Activated T-cell treated with anti-CD3 and anti-CD28 coated beads, Interleukin-2, amount 50 U/mL, for 24 hours (primary cell): Measurements from ENCODE around the gene HDHD5.

Experiments
- DNase-seq: peaks from one replicate; pipeline ENCODE4 v3.0.0-alpha.2; 2020
- H3K27ac Mint-ChIP-seq: 2 replicates; pipeline ENCODE4 v1.8.0; 2020; ENCODE audit warnings: mild to moderate bottlenecking, mixed read lengths
- H3K27me3 Mint-ChIP-seq: 2 replicates; pipeline ENCODE4 v1.8.0; 2020; ENCODE audit warnings: mixed read lengths
- H3K36me3 Mint-ChIP-seq: 2 replicates; pipeline ENCODE4 v1.8.0; 2020; ENCODE audit warnings: low read depth, mixed read lengths
- H3K4me1 Mint-ChIP-seq: 2 replicates; pipeline ENCODE4 v1.8.0; 2020; ENCODE audit warnings: low read depth, mixed read lengths
- H3K4me3 Mint-ChIP-seq: 2 replicates; pipeline ENCODE4 v1.8.0; 2020; ENCODE audit warnings: mild to moderate bottlenecking, moderate library complexity, mixed read lengths
- H3K9me3 Mint-ChIP-seq: 2 replicates; pipeline ENCODE4 v1.8.0; 2020; ENCODE audit warnings: mixed read lengths

HDHD5 gene

GRCh38 chr22:17158568-17159503 lies at the start of gene HDHD5:
TSS of gene HDHD5 (minus strand) at chr22:17159277. CDS start at chr22:17159251, 26 bp downstream.
- H3K36me3 Mint-ChIP-seq: peaks cover 38% of the 10 kb centered on the region
- peaks cover 39% of the 10 kb centered on the region for H3K4me1 Mint-ChIP-seq
- peak within 1 kb of the TSS; percentile 84 for H3K4me3 Mint-ChIP-seq
- DNase-seq: peak; percentile 92
- H3K27me3 Mint-ChIP-seq: no peaks in the 10 kb centered on the region
- no peaks in the 10 kb centered on the region for H3K9me3 Mint-ChIP-seq
- H3K27ac Mint-ChIP-seq: peak within 1 kb of the TSS; percentile 93

- no peak overlapping the region for H3K27ac Mint-ChIP-seq
- no peak for DNase-seq
- H3K9me3 Mint-ChIP-seq: no peaks in the 10 kb centered on the region
- no peaks in the 10 kb centered on the region for H3K27me3 Mint-ChIP-seq
- no peak overlapping the region for H3K4me3 Mint-ChIP-seq
- H3K36me3 Mint-ChIP-seq: peaks cover 34% of the 10 kb centered on the region
- peaks cover 8% of the 10 kb centered on the region for H3K4me1 Mint-ChIP-seq
These were observed 46.4 kb upstream of the HDHD5 start for GRCh38 chr22:17205432-17205831.

DNA sequence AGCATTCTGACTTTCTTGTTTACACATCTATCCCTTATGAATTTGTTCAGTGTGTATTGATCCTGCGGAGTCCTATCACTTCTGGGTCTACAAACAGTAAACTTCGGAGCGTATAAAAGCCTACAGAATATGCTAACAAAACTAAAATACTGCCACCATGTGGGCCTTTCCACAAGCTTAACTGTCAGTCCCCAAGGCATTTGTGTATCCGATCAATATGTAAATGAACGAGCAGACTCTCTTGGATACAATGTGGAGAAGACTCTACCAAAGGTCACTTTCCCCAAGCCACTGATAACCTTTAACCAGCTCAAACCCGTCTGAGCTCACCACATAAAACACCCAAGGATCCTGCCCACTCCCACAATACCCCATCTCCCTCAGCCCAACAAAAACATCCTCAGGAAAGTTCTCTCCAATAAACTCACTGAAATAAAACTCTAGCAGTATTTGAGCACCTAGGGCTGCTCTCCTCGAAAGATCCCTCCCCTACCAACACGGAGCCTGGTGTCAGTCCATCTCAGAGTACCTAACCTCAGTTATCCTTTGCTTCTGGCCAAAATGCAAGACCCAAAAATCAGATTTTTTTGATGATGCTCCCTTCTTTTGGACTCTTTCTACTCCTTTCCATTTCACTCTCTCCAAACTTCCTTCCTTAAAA lies 42.3 kb upstream of the HDHD5 start:
- peaks cover 6% of the 10 kb centered on the region for H3K4me1 Mint-ChIP-seq
- no peak overlapping the region for H3K4me3 Mint-ChIP-seq
- no peaks in the 10 kb centered on the region for H3K9me3 Mint-ChIP-seq
- DNase-seq: no peak
- H3K27ac Mint-ChIP-seq: peak overlapping the region; percentile 1
- no peaks in the 10 kb centered on the region for H3K27me3 Mint-ChIP-seq
- peaks cover 52% of the 10 kb centered on the region for H3K36me3 Mint-ChIP-seq

GRCh38 chr22:17199003-17199731 lies 40.1 kb upstream of the HDHD5 start:
- Mint-ChIP-seq H3K4me3 (no peak overlapping the region), H3K36me3 (peaks cover 48% of the 10 kb centered on the region), H3K27me3 (no peaks in the 10 kb centered on the region), H3K27ac (no peak overlapping the region), H3K4me1 (peaks cover 6% of the 10 kb centered on the region), H3K9me3 (no peaks in the 10 kb centered on the region)
- DNase-seq: no peak

GRCh38 chr22:17198170-17199002 lies 39.3 kb upstream of the HDHD5 start:
- Mint-ChIP-seq H3K27me3 (no peaks in the 10 kb centered on the region), H3K9me3 (no peaks in the 10 kb centered on the region), H3K27ac (no peak overlapping the region), H3K4me3 (no peak overlapping the region), H3K36me3 (peaks cover 43% of the 10 kb centered on the region), H3K4me1 (peaks cover 6% of the 10 kb centered on the region)
- no peak for DNase-seq

- no peak overlapping the region for H3K4me3 Mint-ChIP-seq
- peak overlapping the region; percentile 30 for H3K27ac Mint-ChIP-seq
- H3K36me3 Mint-ChIP-seq: peaks cover 31% of the 10 kb centered on the region
- H3K4me1 Mint-ChIP-seq: no peaks in the 10 kb centered on the region
- DNase-seq: no peak
- H3K9me3 Mint-ChIP-seq: no peaks in the 10 kb centered on the region
- H3K27me3 Mint-ChIP-seq: no peaks in the 10 kb centered on the region
These were observed 35.1 kb upstream of the HDHD5 start for GRCh38 chr22:17194213-17194612.

DNA sequence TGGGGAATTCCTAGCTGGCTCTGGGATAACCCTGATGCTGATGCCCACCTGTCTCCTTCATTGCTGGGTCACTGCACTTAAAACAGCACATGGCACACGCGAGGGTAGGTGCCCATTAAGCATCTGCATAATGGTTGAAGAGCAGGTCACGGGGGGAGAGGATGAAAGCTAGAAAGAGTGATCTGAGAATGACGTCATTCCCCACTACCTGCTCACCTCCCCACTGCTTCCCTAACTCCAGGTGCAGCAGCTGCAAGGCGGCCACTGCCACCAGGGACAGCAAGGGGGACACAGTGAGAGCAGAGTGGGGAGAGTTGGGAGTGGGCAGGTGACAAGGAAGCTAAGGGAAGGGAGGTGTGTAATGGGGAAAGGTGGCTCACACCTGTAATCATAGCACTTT lies 33.1 kb upstream of the HDHD5 start:
- Mint-ChIP-seq H3K36me3 (peaks cover 29% of the 10 kb centered on the region), H3K4me3 (no peak overlapping the region), H3K9me3 (no peaks in the 10 kb centered on the region), H3K27ac (no peak overlapping the region), H3K27me3 (no peaks in the 10 kb centered on the region), H3K4me1 (no peaks in the 10 kb centered on the region)
- DNase-seq: no peak

DNA sequence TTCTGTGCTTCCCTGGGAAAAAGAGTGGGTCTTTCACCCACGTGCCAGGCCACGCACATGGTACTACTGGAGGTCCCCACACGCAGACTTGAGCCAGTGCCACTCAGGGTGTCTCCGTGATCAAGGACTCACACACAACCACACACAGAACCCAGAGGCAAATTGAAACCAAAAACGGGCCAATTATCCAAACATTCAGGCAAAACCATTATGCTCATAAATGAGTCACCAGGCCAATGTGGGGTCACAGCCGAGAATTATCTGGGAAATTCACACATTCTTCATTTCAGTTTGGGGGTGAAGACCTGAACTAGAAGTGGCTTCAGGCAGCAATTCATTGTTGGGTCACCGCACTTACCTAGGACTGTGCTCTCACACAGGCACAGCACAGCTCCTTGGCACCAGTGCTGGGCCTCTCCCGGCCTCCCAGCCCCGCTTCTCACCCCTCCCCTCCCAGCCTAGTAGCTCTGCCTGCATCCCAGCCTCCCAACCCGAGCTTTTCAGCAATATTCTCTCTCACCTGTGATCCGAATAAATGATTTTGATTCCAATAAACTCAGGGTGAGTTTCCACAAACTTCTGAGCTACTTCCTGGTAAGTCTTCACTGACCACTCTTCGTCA lies 32.2 kb upstream of the HDHD5 start:
- H3K36me3 Mint-ChIP-seq: peaks cover 25% of the 10 kb centered on the region
- H3K4me1 Mint-ChIP-seq: no peaks in the 10 kb centered on the region
- no peak for DNase-seq
- H3K4me3 Mint-ChIP-seq: no peak overlapping the region
- no peaks in the 10 kb centered on the region for H3K27me3 Mint-ChIP-seq
- H3K9me3 Mint-ChIP-seq: no peaks in the 10 kb centered on the region
- H3K27ac Mint-ChIP-seq: peak overlapping the region; percentile 52

- H3K36me3 Mint-ChIP-seq: peaks cover 29% of the 10 kb centered on the region
- no peaks in the 10 kb centered on the region for H3K27me3 Mint-ChIP-seq
- H3K27ac Mint-ChIP-seq: peak overlapping the region; percentile 52
- no peak for DNase-seq
- H3K4me1 Mint-ChIP-seq: no peaks in the 10 kb centered on the region
- no peaks in the 10 kb centered on the region for H3K9me3 Mint-ChIP-seq
- no peak overlapping the region for H3K4me3 Mint-ChIP-seq
These were observed 31.6 kb upstream of the HDHD5 start for GRCh38 chr22:17190702-17191101.

GRCh38 chr22:17176715-17177114 lies 17.6 kb upstream of the HDHD5 start:
- no peaks in the 10 kb centered on the region for H3K27me3 Mint-ChIP-seq
- H3K27ac Mint-ChIP-seq: no peak overlapping the region
- peaks cover 5% of the 10 kb centered on the region for H3K4me1 Mint-ChIP-seq
- H3K9me3 Mint-ChIP-seq: no peaks in the 10 kb centered on the region
- no peak overlapping the region for H3K4me3 Mint-ChIP-seq
- no peak for DNase-seq
- peaks cover 17% of the 10 kb centered on the region for H3K36me3 Mint-ChIP-seq

DNA sequence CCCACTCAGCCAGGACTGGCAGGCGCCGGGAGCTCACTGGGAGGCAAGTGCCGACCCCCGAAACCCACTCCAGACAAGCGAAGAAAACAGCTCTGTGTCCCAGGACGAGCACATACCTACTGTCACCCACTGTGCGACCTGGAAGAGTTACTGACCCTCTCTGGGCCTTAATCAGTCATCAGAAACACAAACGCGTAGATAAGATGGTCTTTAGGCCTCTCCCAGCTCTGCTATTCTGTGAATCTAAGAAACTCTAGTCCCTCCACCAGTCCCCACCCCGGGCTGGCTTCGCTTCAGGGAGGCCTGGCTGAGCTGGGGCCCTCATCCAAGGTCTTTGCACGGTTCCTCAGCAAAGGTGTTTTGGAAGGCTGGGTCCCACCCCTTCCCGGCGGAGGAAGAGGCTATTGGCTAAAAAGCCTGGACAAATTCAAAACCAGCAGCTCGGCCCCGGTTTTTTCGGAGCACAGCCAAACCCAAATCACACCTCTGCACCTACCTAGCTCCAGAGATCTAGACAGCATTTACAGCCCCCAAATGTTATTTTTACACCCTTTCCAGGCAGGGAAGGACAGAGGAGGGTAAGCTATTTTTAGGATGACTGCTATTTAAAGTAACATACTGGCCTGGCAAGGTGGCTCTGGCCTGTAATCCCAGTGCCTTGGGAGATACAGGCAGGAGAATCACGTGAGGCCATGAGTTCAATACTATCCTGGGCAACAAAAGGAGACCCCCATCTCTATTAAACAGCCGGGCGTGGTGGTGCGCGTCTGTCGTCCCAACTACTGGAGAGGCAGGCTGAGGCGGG lies 13.2 kb upstream of the HDHD5 start:
- Mint-ChIP-seq H3K4me1 (peaks cover 11% of the 10 kb centered on the region), H3K27ac (peak overlapping the region; percentile 74)

GRCh38 chr22:17171153-17172028 lies 12.3 kb upstream of the HDHD5 start:
- H3K27me3 Mint-ChIP-seq: no peaks in the 10 kb centered on the region
- peaks cover 11% of the 10 kb centered on the region for H3K4me1 Mint-ChIP-seq
- peak overlapping the region; percentile 82 for H3K4me3 Mint-ChIP-seq
- H3K9me3 Mint-ChIP-seq: no peaks in the 10 kb centered on the region
- H3K36me3 Mint-ChIP-seq: no peaks in the 10 kb centered on the region
- DNase-seq: peak; percentile 91
- peak overlapping the region; percentile 74 for H3K27ac Mint-ChIP-seq

More for the DNA sequence above, 13.2 kb upstream of the HDHD5 start:
- no peak for DNase-seq
- Mint-ChIP-seq H3K27me3 (no peaks in the 10 kb centered on the region), H3K4me3 (peak overlapping the region; percentile 82), H3K9me3 (no peaks in the 10 kb centered on the region), H3K36me3 (no peaks in the 10 kb centered on the region)
